ENCODE data around the gene LRMDA. TPM values are rescaled to one million over a fixed set of nuclear protein-coding genes. Genes with fewer than 3 reads are reported as not detected.

LRMDA gene
- total and polyA plus RNA-seq, 12 donors: 30.7 to 132 (median 78.1) TPM

DNA sequence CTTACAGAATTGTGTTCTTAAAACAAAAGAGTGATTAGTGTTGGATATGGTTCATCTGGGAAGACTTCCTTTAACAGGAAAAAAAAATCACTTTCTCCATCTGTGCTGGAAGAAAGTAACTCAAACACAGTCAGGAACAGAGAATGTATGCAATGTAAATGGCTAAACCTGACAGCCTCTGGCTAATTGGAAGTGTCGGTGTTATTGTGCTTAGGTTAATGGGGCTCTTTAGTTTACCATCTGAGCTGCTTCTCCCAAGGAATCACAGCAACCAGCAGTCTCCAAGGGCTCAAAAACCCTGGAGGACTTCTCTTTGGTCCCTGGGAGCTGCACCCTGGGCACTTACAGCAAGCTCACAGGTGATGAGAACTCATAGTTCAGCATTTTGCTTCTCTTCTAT lies 724.5 kb downstream of the LRMDA start:
- H3K27me3 ChIP-seq: no peaks in the 10 kb centered on the region
- no peak for TF ChIP-seq POLR2A (IDR thresholded peaks at IDR 0.05)
- no peak for TF ChIP-seq CTCF (IDR thresholded peaks at IDR 0.05)
- H3K4me3 ChIP-seq: no peak overlapping the region
- intact Hi-C loops (cut with DNase I): no loop called here
- H3K27ac ChIP-seq: no peak overlapping the region
- WGBS, 4 donors: 80 to 91% (median 87%) methylated on average over 1 of the region's 1 CpG
- H3K36me3 ChIP-seq (replicated peaks in 1 of 2): no peaks in the 10 kb centered on the region
- no peaks in the 10 kb centered on the region for H3K4me1 ChIP-seq (replicated peaks in 1 of 2)
- H3K9me3 ChIP-seq (replicated peaks in 1 of 3): peaks cover 0 to 5% (median 0%) of the 10 kb centered on the region in 3 donors
- DNase-seq: no peak

GRCh38 chr10:76160446-76161300 lies 729.2 kb downstream of the LRMDA start:
- DNase-seq: peak in 1 of 7 donors; percentile 16
- TF ChIP-seq POLR2A (IDR thresholded peaks at IDR 0.05) (no peak), CTCF (IDR thresholded peaks at IDR 0.05) (no peak)
- H3K27ac ChIP-seq: peak overlapping the region in 1 of 5 donors; percentile 6

GRCh38 chr10:76161301-76161582 lies 729.8 kb downstream of the LRMDA start:
- no peaks in the 10 kb centered on the region for H3K9me3 ChIP-seq (replicated peaks in 1 of 3)
- 56 to 61% (median 57%) methylated on average over 7 of the region's 7 CpGs for WGBS, 4 donors
- H3K27ac ChIP-seq: peak overlapping the region in 1 of 5 donors; percentile 6
- no peak overlapping the region for H3K4me3 ChIP-seq
- H3K27me3 ChIP-seq: no peaks in the 10 kb centered on the region
- H3K4me1 ChIP-seq (replicated peaks in 1 of 2): no peaks in the 10 kb centered on the region
- TF ChIP-seq CTCF (IDR thresholded peaks at IDR 0.05) (no peak), POLR2A (IDR thresholded peaks at IDR 0.05) (no peak)
- intact Hi-C loops (cut with DNase I): no loop called here
- no peaks in the 10 kb centered on the region for H3K36me3 ChIP-seq (replicated peaks in 1 of 2)
- no peak for DNase-seq

More at GRCh38 chr10:76160446-76161300, 729.2 kb downstream of the LRMDA start:
- no peaks in the 10 kb centered on the region for H3K9me3 ChIP-seq (replicated peaks in 1 of 3)
- intact Hi-C loops (cut with DNase I): no loop called here
- H3K4me1 ChIP-seq (replicated peaks in 1 of 2): no peaks in the 10 kb centered on the region
- peak overlapping the region in 1 of 4 donors; percentile 10 for H3K4me3 ChIP-seq
- no peaks in the 10 kb centered on the region for H3K36me3 ChIP-seq (replicated peaks in 1 of 2)
- H3K27me3 ChIP-seq: no peaks in the 10 kb centered on the region
- WGBS, 4 donors: 46 to 57% (median 55%) methylated on average over 12 of the region's 12 CpGs

- Histone ChIP-seq H3K27me3 (no peaks in the 10 kb centered on the region), H3K27ac (no peak overlapping the region), H3K36me3 (replicated peaks in 1 of 2) (no peaks in the 10 kb centered on the region), H3K4me3 (no peak overlapping the region), H3K4me1 (replicated peaks in 1 of 2) (no peaks in the 10 kb centered on the region), H3K9me3 (replicated peaks in 1 of 3) (no peaks in the 10 kb centered on the region)
- intact Hi-C loops (cut with DNase I): no loop called here
- no peak for TF ChIP-seq POLR2A (IDR thresholded peaks at IDR 0.05)
- no peak for TF ChIP-seq CTCF (IDR thresholded peaks at IDR 0.05)
- DNase-seq: no peak
- 90 to 100% (median 94%) methylated on average over 1 of the region's 1 CpG for WGBS, 4 donors
Measured at GRCh38 chr10:76168437-76168836, 737.0 kb downstream of the LRMDA start.

All from adrenal gland (tissue), 12 donors.